ENCODE results near the gene LAIR2. TPM values are rescaled to one million over a fixed set of nuclear protein-coding genes. Genes with fewer than 3 reads are reported as not detected.

Gene LAIR2
- total RNA-seq, 2 donors from 2014 or later: not detected

DNA sequence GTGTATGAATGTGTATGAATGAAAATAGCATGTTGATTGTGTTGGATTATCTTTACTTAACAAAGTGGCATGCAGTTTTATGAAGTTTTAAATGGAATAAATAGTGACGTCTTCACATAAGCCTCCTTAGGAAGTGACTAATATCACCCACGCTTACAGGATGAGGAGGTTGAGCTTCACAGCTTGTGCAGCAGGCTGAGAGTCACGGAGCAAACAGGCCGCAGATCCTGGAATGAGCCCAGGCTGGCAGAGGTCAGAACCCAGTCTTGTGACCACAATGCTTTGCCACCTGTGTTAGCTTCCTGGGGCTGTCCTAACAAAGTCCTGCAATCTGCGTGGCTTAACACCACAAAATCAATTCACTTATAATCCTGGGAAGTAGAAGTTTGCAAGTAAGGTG lies 20.8 kb downstream of the LAIR2 start:
- Histone ChIP-seq H3K27me3 (no peaks in the 10 kb centered on the region), H3K9me3 (no peaks in the 10 kb centered on the region), H3K36me3 (no peaks in the 10 kb centered on the region), H3K27ac (no peak overlapping the region), H3K4me3 (no peak overlapping the region), H3K4me1 (no peaks in the 10 kb centered on the region)
- no peak for DNase-seq (ENCODE audit: low spot score)
- no peak for TF ChIP-seq CTCF (IDR thresholded peaks at IDR 0.05)

DNA sequence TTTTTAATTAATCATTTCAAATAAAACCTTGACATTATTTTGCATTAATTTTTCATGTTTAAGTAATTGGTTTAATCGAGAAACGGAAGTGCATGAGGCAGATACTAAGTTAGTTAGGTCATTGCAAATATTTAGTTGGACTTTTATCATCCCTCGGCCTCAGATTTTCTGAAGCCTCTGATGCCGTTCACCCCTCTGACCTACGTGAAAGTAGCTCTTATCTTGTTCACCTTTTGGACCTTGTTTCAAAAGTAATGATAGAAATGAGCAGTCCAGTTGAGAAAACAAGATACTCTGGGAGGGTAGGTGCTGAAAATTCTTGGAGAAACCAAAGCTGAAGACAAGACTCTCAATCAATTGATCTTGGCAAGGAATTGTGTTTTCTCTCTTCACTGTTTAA lies 23.0 kb downstream of the LAIR2 start:
- no peak overlapping the region for H3K4me3 ChIP-seq
- no peak overlapping the region for H3K27ac ChIP-seq
- no peak for TF ChIP-seq CTCF (IDR thresholded peaks at IDR 0.05)
- H3K36me3 ChIP-seq: no peaks in the 10 kb centered on the region
- H3K4me1 ChIP-seq: no peaks in the 10 kb centered on the region
- H3K27me3 ChIP-seq: no peaks in the 10 kb centered on the region
- no peak for DNase-seq (ENCODE audit: low spot score)
- H3K9me3 ChIP-seq: no peaks in the 10 kb centered on the region

- Histone ChIP-seq H3K27ac (no peak overlapping the region), H3K9me3 (no peaks in the 10 kb centered on the region), H3K36me3 (no peaks in the 10 kb centered on the region), H3K27me3 (no peaks in the 10 kb centered on the region), H3K4me1 (no peaks in the 10 kb centered on the region), H3K4me3 (no peak overlapping the region)
- no peak for TF ChIP-seq CTCF (IDR thresholded peaks at IDR 0.05)
- no peak for DNase-seq (ENCODE audit: low spot score)
These were observed 24.3 kb downstream of the LAIR2 start for GRCh38 chr19:54526972-54527371.

DNA sequence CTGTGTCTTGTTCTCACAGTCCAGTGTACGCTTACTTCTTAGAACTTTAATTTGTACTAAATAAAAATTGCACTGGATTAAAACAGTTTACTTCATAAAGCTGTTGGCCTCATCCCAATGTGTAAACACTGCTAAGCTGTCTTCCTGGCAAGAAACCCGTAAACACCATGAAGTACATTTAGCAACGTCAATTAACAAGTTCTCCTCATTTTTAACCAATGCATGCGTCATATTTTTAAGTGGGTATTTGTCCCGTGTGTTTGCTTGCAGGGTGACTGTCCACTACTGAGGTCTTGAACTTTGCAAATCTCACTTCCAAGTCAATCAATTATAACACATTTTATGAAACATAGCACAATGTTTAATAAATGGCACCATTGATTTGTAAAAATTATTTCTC lies 28.2 kb downstream of the LAIR2 start:
- Histone ChIP-seq H3K4me1 (no peaks in the 10 kb centered on the region), H3K4me3 (no peak overlapping the region), H3K27me3 (no peaks in the 10 kb centered on the region), H3K36me3 (no peaks in the 10 kb centered on the region), H3K27ac (no peak overlapping the region), H3K9me3 (no peaks in the 10 kb centered on the region)
- no peak for DNase-seq (ENCODE audit: low spot score)
- no peak for TF ChIP-seq CTCF (IDR thresholded peaks at IDR 0.05)

DNA sequence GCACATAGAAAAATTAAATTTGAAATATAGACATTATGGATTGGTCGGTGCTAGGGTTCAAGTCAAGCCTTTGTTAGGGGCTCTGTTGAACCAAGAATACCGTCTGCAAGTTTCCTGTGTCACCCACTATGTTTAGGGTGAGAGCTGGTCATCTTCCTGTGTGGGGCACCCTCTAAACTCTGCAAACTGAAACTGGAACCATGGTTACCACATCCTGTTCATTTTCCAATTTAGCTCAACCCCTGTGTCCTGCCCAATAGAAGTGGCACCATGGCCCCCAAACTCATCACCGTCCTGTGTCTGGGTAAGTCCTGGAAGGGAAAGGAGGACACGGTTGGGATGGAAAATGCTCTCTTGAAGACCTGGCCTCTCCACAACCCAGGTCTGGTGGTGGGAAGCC lies 29.9 kb downstream of the LAIR2 start:
- TF ChIP-seq CTCF (IDR thresholded peaks at IDR 0.05): no peak
- Histone ChIP-seq H3K27ac (no peak overlapping the region), H3K4me1 (no peaks in the 10 kb centered on the region), H3K9me3 (no peaks in the 10 kb centered on the region), H3K27me3 (no peaks in the 10 kb centered on the region), H3K4me3 (no peak overlapping the region), H3K36me3 (no peaks in the 10 kb centered on the region)
- DNase-seq (ENCODE audit: low spot score): no peak

- H3K4me1 ChIP-seq: no peaks in the 10 kb centered on the region
- DNase-seq (ENCODE audit: low spot score): no peak
- no peaks in the 10 kb centered on the region for H3K9me3 ChIP-seq
- no peak for TF ChIP-seq CTCF (IDR thresholded peaks at IDR 0.05)
- no peak overlapping the region for H3K27ac ChIP-seq
- no peak overlapping the region for H3K4me3 ChIP-seq
- H3K27me3 ChIP-seq: no peaks in the 10 kb centered on the region
- H3K36me3 ChIP-seq: no peaks in the 10 kb centered on the region
These were observed 30.8 kb downstream of the LAIR2 start for GRCh38 chr19:54533476-54533875.
